Activated CD8-positive, alpha-beta memory T cell treated with anti-CD3 and anti-CD28 coated beads, Interleukin-2, amount 50 U/mL, for 24 hours (primary cell): ENCODE measurements around the gene PARN.
"Not testable (repeated sequence)": the region's sequence is repeated elsewhere in the genome, so short reads cannot be mapped to it uniquely, and the experiment has no call there.

ENCODE experiments used
- DNase-seq: peaks from one replicate; pipeline ENCODE4 v3.0.0-alpha.2; 2020; ENCODE audit errors: extremely low read depth

PARN gene

GRCh38 chr16:14574698-14575415 is 55.2 kb downstream of the PARN start:
- DNase-seq: not testable (repeated sequence)

DNA sequence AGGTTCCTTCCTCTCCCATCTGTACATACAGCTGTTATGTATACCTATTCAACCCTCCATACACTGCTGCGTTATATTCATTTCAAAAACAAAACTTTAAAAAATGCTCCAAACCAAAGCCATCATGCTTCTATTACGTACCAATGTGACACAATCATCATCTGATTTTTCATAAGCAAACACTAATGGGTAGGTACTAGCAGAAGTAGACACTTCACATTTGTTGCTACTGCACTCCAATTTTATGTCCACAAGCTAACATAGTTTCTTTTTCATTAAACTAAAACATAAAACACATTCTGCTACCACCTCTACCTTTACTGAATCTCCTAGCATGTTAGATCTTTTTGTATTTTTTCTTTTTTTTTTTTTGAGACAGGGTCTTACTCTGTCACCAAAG is 57.5 kb downstream of the PARN start:
- no peak for DNase-seq

DNA sequence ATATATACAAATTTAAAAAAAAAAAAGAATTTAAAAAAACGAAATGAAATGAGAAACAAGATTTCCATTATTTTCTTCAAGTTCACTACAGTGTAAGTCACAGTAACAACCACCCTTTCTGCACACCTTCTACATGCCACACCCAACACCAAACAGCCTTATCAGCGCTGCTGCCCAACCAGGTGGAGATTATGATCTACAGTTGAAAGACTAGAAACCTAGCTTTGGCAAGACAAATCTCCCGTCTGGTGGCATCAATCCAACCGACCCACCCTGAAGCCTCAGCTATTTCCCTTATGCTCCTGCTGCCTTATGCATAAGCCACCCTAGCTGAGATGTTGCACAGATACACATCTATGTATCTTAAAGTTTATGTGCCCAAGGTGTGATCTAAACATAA is 60.8 kb downstream of the PARN start:
- no peak for DNase-seq

DNA sequence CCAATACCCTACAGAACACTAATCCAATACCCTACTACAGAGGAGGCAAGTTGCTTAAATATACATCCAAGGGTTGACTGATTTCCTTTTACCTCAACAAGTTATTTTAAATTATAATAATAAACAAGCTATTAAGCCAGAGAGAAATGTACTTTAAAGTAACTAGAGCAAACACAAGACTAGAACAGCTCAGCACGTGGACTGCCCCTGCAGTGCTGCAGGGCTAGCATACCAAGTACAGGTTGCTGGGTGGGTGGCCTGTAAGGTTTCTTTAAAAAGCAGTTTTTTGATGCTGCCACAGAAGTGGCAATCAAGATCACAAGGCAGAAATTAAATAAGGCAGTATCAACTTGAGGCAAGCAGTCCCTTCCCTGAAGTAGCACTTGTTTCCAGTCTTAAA is 63.5 kb downstream of the PARN start:
- DNase-seq: no peak

- no peak for DNase-seq
Observed at GRCh38 chr16:14565688-14566025, 64.4 kb downstream of the PARN start.

DNA sequence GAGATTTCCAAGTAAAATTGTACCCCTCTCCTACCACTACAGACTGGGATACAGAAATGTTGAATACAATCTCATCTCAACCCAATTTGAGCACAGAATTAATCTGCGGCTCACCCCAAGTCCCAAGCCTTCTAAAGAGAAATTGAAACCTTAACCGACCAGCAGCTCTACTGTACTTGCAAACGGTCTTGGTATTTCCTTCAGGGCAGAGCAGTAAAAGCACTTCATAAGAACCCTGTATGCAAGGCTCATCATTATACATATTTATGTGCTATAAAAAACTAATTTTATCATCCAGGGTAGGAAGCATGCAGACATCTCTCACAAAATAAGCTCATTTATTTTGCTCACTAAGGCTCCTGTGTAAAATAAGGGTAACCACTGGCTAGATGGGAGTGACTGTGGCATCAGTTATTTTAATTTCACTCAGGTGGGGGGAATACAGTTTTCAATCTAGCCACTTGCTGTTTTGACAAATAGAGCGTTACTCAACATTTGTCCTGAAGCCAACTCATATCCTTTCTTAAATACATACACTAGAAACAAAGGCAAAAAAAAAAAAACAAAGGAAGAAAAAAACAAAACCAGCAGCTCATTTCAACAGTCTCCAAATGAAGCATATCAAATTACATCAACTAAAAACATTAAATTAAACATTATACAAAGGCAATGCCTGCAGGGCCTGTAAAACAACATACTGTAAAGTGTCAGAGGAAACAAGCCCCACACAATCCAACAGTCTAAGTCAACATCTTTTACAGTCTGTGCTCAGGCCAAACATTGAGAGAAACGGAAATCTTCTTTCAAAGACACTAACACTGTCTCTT is 65.0 kb downstream of the PARN start:
- no peak for DNase-seq

GRCh38 chr16:14564323-14564722 is 65.7 kb downstream of the PARN start:
- no peak for DNase-seq

DNA sequence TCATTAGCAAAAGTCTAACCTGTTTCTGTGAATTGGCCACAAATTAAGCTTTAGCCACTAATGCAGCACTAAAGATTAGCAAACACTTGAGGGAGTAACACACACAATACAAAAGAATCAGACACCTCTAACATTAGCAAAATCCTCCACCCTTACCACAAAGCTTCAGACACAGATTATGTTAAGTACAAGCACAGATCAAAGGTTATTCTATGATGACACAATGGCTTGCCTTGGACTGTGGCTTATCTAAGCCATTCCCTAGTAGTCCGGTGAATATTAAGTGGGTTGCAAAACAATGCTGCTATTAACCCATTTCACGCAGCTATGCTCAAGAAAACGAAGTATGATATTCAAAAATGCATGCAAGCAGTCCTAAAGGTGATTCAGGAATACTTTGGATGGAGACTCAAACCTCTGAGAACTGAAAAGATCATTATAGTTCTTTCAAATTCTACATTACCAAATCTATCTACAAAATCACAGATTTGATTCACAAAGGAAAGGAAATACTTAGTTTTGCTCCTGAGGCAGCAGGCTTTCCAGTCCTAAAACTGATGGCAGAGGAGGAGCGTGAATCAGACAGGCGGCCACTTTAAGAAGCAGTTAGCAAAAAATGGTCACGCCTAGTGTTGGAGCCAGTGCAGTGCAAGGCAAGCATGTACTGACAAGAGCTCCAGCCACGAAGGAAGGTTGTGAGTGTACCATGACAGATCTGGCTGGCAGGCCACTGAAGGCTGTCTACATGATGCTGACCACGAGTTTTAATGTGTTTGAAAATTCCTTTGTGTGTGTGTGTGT is 67.2 kb downstream of the PARN start:
- DNase-seq: no peak

GRCh38 chr16:14560523-14560922 is 69.5 kb downstream of the PARN start:
- DNase-seq: no peak

DNA sequence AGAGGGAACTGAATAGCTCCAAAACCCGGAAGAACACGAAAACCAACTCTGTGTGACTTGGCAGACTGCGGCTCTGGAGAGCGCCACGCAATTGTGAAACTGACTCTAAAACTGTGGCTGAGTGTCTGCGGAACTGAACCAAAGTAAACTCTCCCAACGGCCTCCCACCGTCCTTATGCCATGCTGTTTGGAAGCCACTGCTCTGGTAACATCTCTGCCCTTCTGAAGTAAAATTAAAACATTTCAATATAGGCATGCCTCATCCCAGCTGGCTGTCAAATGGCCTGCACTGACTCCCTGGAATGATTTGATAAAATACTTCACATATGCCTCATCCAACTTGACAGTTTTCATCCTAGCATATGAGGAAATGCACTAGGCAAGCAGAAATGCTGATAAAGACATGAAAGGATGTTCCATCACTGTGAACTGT is 70.2 kb downstream of the PARN start:
- no peak for DNase-seq

GRCh38 chr16:14553447-14553846 is 76.6 kb downstream of the PARN start:
- DNase-seq: no peak

DNA sequence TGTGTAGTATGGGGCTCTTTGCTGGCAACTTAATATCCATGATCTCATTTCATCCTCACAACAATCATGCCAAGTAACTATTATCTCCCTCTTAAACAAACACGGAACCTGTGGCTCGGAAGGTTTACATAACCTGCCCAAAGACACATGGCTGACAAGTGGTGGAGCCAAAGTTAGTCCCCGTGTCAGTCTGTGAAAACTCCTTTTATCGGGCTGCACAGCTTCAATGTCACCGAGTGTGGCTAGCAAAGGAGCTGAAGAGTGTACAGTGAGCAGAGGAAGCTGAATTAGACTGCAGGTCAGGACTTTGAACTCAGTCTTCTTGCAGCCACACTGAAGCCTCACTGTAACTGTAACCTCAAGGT is 80.3 kb downstream of the PARN start:
- no peak for DNase-seq

- no peak for DNase-seq
Observed at GRCh38 chr16:14548933-14549788, 80.9 kb downstream of the PARN start.

DNA sequence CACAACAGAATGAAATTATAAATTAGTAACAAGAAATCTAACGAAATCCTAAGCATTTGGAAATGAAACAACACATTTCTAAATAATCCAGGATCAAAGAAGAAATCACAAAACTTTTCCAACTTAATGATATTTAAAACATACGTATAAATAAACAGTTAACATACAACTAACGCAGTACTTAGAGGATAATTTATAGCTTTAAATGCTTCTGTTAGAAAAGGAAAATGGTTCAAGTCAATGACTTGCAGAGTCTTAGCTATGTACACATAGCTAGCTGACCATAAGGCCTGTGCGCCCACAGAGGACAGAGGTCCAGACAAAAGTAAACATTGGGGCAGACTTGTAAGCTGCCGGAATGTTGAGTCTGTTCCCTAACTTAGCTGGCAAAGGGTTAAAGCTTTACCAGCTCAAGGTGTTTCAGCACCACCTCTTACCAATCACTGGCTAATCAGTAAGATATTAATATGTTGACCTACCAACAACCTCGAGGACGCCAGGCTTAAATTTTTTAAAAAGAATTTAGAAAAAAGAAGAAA is 84.6 kb downstream of the PARN start:
- no peak for DNase-seq

GRCh38 chr16:14544846-14545245 is 85.2 kb downstream of the PARN start:
- not testable (repeated sequence) for DNase-seq

- DNase-seq: no peak
Observed at GRCh38 chr16:14539631-14540030, 90.4 kb downstream of the PARN start.

GRCh38 chr16:14539156-14539555 is 90.9 kb downstream of the PARN start:
- no peak for DNase-seq

DNA sequence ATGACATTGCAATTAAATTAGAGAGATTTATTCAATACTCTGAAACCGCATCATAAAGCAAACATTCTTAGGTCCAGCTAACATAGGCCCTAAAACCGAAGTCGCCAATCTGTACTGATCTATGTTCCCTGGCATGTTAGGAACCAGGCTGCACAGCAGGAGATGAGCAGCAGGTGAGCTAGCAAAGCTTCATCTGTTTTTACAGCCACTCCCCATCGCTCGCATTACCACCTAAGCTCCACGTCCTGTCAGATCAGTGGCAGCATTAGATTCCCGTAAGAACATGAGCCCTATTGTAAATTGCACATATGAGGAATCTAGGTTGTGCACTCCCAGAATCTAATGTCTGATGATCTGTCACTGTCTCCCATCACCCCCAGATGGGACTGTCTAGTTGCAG is 91.5 kb downstream of the PARN start:
- no peak for DNase-seq

DNA sequence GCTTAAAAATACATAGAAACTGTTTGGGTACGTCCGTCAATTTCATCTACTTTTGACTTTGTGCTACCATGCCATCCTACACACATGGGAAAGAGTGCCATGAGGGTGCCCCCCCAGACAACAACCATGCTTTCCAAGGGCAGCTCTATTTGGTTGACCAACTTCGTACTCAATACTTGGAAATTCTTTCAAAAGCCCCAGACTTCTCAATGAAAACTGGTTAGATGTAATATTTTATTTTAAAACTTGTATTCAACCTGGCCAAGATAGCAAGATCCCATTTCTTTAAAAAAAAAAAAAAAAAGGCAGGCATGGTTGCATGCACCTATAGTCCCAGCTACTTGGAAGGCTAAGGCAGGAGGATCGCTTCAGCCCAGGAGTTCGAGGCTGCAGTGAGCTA is 98.4 kb downstream of the PARN start:
- no peak for DNase-seq

DNA sequence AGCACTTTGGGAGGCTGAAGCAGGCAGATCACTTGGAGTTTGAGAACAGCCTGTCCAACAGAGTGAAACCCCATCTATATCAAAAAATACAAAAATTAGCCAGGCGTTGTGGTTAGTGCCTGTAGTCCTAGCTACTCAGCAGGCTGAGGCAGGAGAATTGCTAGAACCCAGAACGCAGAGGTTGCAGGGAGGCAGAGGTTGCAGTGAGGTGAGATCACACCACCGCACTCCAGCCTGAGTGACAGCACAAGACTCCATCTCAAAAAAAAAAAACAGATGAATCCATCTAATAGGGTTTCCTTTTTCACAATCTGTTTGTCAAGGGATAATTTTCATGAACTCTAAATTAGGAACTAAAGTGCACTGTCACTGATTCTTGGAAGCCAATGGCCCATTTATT is 99.0 kb downstream of the PARN start:
- no peak for DNase-seq

GRCh38 chr16:14530046-14530445 is 100.0 kb downstream of the PARN start:
- no peak for DNase-seq
